Gastroesophageal sphincter (tissue), 4 donors: ENCODE results near the gene RNASET2. TPM values are rescaled to one million over a fixed set of nuclear protein-coding genes. Genes with fewer than 3 reads are reported as not detected.

Source experiments
- ATAC-seq: fragments of 150-250 bp; one replicate; pipeline ENCODE4 v1.9.1; 2016; ENCODE audit warnings: mild to moderate bottlenecking, moderate library complexity
- H3K27ac ChIP-seq, 4 donors: fragments of 200-600 bp; sonication (generic) in 3 of 4; 1 replicate in 3 of 4; 2 replicates in 1 of 4; pipeline ENCODE4 v1.5.1; 2016 to 2019
- H3K27me3 ChIP-seq: fragments of 200-600 bp; sonication (generic); one replicate; pipeline ENCODE4 v1.5.1; 2019
- H3K36me3 ChIP-seq, 2 donors: fragments of 200-600 bp; sonication (generic); one replicate each; pipeline ENCODE4 v1.5.1; 2019; ENCODE audit warnings: control low read depth in 1 of 2
- H3K4me1 ChIP-seq, 3 donors: fragments of 200-600 bp; sonication (generic); 1 replicate in 2 of 3; 2 replicates in 1 of 3; pipeline ENCODE4 v1.5.1; 2016 to 2019; ENCODE audit warnings: control low read depth in 2 of 3
- H3K4me3 ChIP-seq, 2 donors: fragments of 200-600 bp; sonication (generic); one replicate each; pipeline ENCODE4 v1.5.1; 2019; ENCODE audit warnings: mild to moderate bottlenecking in 1 of 2, moderate library complexity in 1 of 2
- H3K9me3 ChIP-seq, 3 donors: fragments of 200-600 bp; sonication (generic); one replicate each; pipeline ENCODE4 v1.5.1; 2017 to 2019; ENCODE audit warnings: control low read depth in 2 of 3
- CTCF ChIP-seq, 4 experiments: fragments of 200-600 bp in 2 of 4; fragments of 450-650 bp in 2 of 4; sonication (generic) in 1 of 4; IDR thresholded peaks; one replicate each; pipeline ENCODE4 v1.5.1; 2017 to 2019; ENCODE audit warnings: antibody characterized with exemption in 4 of 4, mild to moderate bottlenecking in 2 of 4, moderate library complexity in 2 of 4
- EP300 ChIP-seq: sonication (generic); formaldehyde crosslinking; IDR thresholded peaks from one replicate; pipeline ENCODE4 v1.6.1; 2017; ENCODE audit warnings: antibody characterized with exemption, mild to moderate bottlenecking
- POLR2A ChIP-seq, 2 donors: fragments of 450-650 bp; IDR thresholded peaks; one replicate each; pipeline ENCODE4 v1.6.1; 2017; ENCODE audit warnings: antibody characterized with exemption in 2 of 2, mild to moderate bottlenecking in 2 of 2, moderate library complexity in 1 of 2
- POLR2AphosphoS5 ChIP-seq: sonication (generic); formaldehyde crosslinking; IDR thresholded peaks from one replicate; pipeline ENCODE4 v1.6.1; 2017; ENCODE audit warnings: antibody characterized with exemption
- WGBS, 2 donors: methylation state at CpG; one replicate each; pipeline ENCODE4 v1.1.5; 2018; ENCODE audit warnings: low coverage in 1 of 2; 5-methylcytosine and 5-hydroxymethylcytosine counted together
- total RNA-seq, 4 donors: library from RNA; depleted of rRNA; stranded (reverse); fragments of >200 nt; gene quantifications; one replicate each; pipeline ENCODE4 v1.1.0, GENCODE V29; 2016

Gene RNASET2
- total RNA-seq, 4 donors from 2014 or later, result 18.4 to 46.6 (median 26.2) TPM

GRCh38 chr6:166911248-166911677 is 45.1 kb downstream of the RNASET2 start:
- 65 to 87% methylated on average over 5 of the region's 5 CpGs for WGBS, 2 donors
- Histone ChIP-seq H3K27ac (no peak overlapping the region), H3K36me3 (no peaks in the 10 kb centered on the region), H3K27me3 (no peaks in the 10 kb centered on the region), H3K4me1 (no peaks in the 10 kb centered on the region), H3K9me3 (no peaks in the 10 kb centered on the region), H3K4me3 (no peak overlapping the region)
- TF ChIP-seq POLR2A (IDR thresholded peaks at IDR 0.05) (no peak), CTCF (IDR thresholded peaks at IDR 0.05) (no peak), POLR2AphosphoS5 (no peak), EP300 (no peak)
- ATAC-seq, result no peak

DNA sequence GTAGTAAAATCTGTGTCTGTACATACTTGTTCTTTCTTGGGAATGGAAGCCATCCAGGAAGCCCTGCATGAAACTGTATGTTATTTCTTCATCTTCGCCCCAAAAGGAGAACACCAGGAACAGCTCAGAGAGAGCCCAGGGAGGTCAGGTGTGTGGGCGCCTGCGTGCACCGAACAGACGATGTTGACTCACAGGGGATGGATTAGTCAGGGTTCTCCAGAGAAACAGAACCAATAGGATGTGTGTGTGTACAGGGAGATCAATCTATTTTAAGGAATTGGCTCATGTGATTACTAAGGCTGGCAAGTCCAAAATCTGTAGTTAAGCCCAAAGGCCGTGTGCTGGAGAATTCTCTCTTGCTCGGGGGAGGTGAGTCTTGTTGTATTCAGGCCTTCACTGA is 45.7 kb downstream of the RNASET2 start:
- 87% methylated on average over 7 of the region's 7 CpGs; no CpG with 5 or more reads in 1 of the 2 donors for WGBS, 2 donors
- no peaks in the 10 kb centered on the region for H3K36me3 ChIP-seq
- H3K27me3 ChIP-seq, result no peaks in the 10 kb centered on the region
- TF ChIP-seq POLR2AphosphoS5 (no peak), POLR2A (IDR thresholded peaks at IDR 0.05) (no peak), EP300 (no peak), CTCF (IDR thresholded peaks at IDR 0.05) (no peak)
- H3K4me1 ChIP-seq, result no peaks in the 10 kb centered on the region
- no peak for ATAC-seq
- H3K9me3 ChIP-seq, result no peaks in the 10 kb centered on the region
- no peak overlapping the region for H3K4me3 ChIP-seq
- no peak overlapping the region for H3K27ac ChIP-seq

DNA sequence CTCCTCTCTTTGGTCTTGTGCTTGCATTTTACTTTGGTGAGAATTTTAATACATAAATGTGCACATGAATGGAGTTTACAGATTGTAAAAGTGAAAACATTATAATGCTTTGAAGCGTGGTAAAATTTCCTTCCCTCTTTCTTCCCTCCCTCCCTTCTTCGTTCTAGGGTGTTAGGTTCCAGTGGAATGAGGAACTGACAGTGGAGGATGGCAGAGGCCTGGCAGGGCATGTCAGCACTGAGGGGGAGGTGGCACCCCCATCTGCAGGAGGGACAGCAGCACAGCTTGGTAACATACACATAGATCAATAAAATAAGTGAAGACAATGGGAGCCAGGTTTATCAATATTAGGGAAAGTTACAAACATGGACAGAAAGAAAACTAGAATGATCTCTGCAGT is 47.5 kb downstream of the RNASET2 start:
- no peak overlapping the region for H3K4me3 ChIP-seq
- H3K27me3 ChIP-seq, result peaks cover 6% of the 10 kb centered on the region
- no peaks in the 10 kb centered on the region for H3K9me3 ChIP-seq
- no peaks in the 10 kb centered on the region for H3K36me3 ChIP-seq
- no peak overlapping the region for H3K27ac ChIP-seq
- TF ChIP-seq POLR2AphosphoS5 (no peak), POLR2A (IDR thresholded peaks at IDR 0.05) (no peak), EP300 (no peak), CTCF (IDR thresholded peaks at IDR 0.05) (no peak)
- 57 to 60% methylated on average over 1 to 2 of the region's 2 CpGs for whole genome bisulfite sequencing, 2 donors
- no peaks in the 10 kb centered on the region for H3K4me1 ChIP-seq
- ATAC-seq, result no peak

GRCh38 chr6:166907871-166908806 is 48.2 kb downstream of the RNASET2 start:
- Histone ChIP-seq H3K27ac (no peak overlapping the region), H3K27me3 (peaks cover 7% of the 10 kb centered on the region), H3K36me3 (no peaks in the 10 kb centered on the region), H3K9me3 (no peaks in the 10 kb centered on the region), H3K4me1 (no peaks in the 10 kb centered on the region), H3K4me3 (no peak overlapping the region)
- no peak for ATAC-seq
- no peak for TF ChIP-seq POLR2AphosphoS5
- no peak for TF ChIP-seq CTCF (IDR thresholded peaks at IDR 0.05)
- no peak for TF ChIP-seq POLR2A (IDR thresholded peaks at IDR 0.05)
- no peak for TF ChIP-seq EP300
- WGBS, 2 donors, result 83 to 88% methylated on average over 5 to 17 of the region's 20 CpGs

- no peak overlapping the region for H3K4me3 ChIP-seq
- TF ChIP-seq CTCF (IDR thresholded peaks at IDR 0.05), result no peak
- TF ChIP-seq EP300, result no peak
- TF ChIP-seq POLR2A (IDR thresholded peaks at IDR 0.05), result no peak
- TF ChIP-seq POLR2AphosphoS5, result no peak
- no peaks in the 10 kb centered on the region for H3K4me1 ChIP-seq
- WGBS, 2 donors, result 91 to 97% methylated on average over 6 to 7 of the region's 8 CpGs
- no peaks in the 10 kb centered on the region for H3K36me3 ChIP-seq
- peaks cover 7% of the 10 kb centered on the region for H3K27me3 ChIP-seq
- no peaks in the 10 kb centered on the region for H3K9me3 ChIP-seq
- H3K27ac ChIP-seq, result no peak overlapping the region
- no peak for ATAC-seq
These were observed 48.9 kb downstream of the RNASET2 start for GRCh38 chr6:166907373-166907841.
